HCT116 (cell line): Measurements from ENCODE around the gene NT5C3A. TPM values are rescaled to one million over a fixed set of nuclear protein-coding genes. Genes with fewer than 3 reads are reported as not detected.

Experiments used
- ATAC-seq: fragments of 200-7000 bp; cut with Tn5 transposase; 2 replicates; pipeline ENCODE4 v1.9.1; 2020; ENCODE audit warnings: mild to moderate bottlenecking, moderate library complexity
- BruUV-seq: library from RNA; stranded (reverse); fragments of 400-500 nt; replicated peaks from 2 replicates; lab custom pipeline; 2021; lab: Mats Ljungman, UMichigan
- CTCF ChIA-PET: fragments of 300-600 bp; sonication (Branson Sonifier 250); formaldehyde crosslinking; loops from one replicate; lab custom pipeline; 2021; ENCODE audit warnings: antibody characterized with exemption; lab: Charles Lee
- POLR2A ChIA-PET: fragments of 300-600, 350-600 bp; sonication (Branson Sonifier 250); formaldehyde crosslinking; loops from one replicate; lab custom pipeline; 2021; ENCODE audit warnings: antibody characterized with exemption; lab: Charles Lee
- RAD21 ChIA-PET, 2 experiments: fragments of 300-600 bp; sonication (Branson Sonifier 250); formaldehyde crosslinking; loops; one replicate each; lab custom pipeline; 2023; ENCODE audit warnings: low total read pairs in 2 of 2; ENCODE audit not compliant: uncharacterized antibody in 2 of 2, unreplicated experiment in 2 of 2, low non-redundant PET in 1 of 2; lab: Charles Lee
- DNase-seq: peaks from one replicate; pipeline ENCODE4 v3.0.0-alpha.2; 2010; ENCODE audit warnings: low read depth, low spot score
- H2AFZ ChIP-seq: fragments of 200-600 bp; shearing (Covaris generic), sonication (generic); 2 replicates; pipeline ENCODE4 v1.6.1; 2017; ENCODE audit warnings: low read depth, mixed run types, mixed read lengths, antibody characterized with exemption, low read length; ENCODE audit not compliant: poor library complexity, severe bottlenecking
- H3K27ac ChIP-seq: 2 replicates; pipeline ENCODE4 v1.5.1; 2012; ENCODE audit warnings: low read depth, low read length
- H3K27me3 ChIP-seq: fragments of 200-600 bp; sonication (generic); 2 replicates; pipeline ENCODE4 v1.6.1; 2016; ENCODE audit warnings: mixed run types, low read length, mixed read lengths; ENCODE audit not compliant: insufficient read depth
- H3K36me3 ChIP-seq, 2 experiments: fragments of 200-500 bp in 1 of 2; fragments of 200-600 bp in 1 of 2; sonication (Bioruptor generic) in 1 of 2; sonication (generic) in 1 of 2; 2 replicates each; pipeline versions ENCODE4 v1.5.1 to v1.6.1; 2014 to 2016; ENCODE audit warnings: low read length in 2 of 2, inconsistent platforms in 1 of 2, mixed read lengths in 1 of 2, mixed run types in 1 of 2; ENCODE audit not compliant: insufficient read depth in 2 of 2, control insufficient read depth in 1 of 2
- H3K4me1 ChIP-seq, 2 experiments: fragments of 200-600 bp in 1 of 2; sonication (generic) in 1 of 2; 2 replicates each; pipeline versions ENCODE4 v1.5.1 to v1.6.1; 2012 to 2017; ENCODE audit warnings: low read length in 2 of 2, inconsistent platforms in 1 of 2, mild to moderate bottlenecking in 1 of 2, mixed read lengths in 1 of 2, mixed run types in 1 of 2, moderate library complexity in 1 of 2; ENCODE audit not compliant: insufficient read depth in 2 of 2, control insufficient read depth in 1 of 2
- H3K4me2 ChIP-seq: fragments of 200-600 bp; sonication (generic); 2 replicates; pipeline ENCODE4 v1.6.1; 2017; ENCODE audit warnings: mixed run types, low read length, mixed read lengths
- H3K4me3 ChIP-seq, 2 experiments: fragments of 200-600 bp in 1 of 2; sonication (generic) in 1 of 2; replicated peaks in 1 of 2; 2 replicates each; pipeline ENCODE4 v1.5.1; 2011 to 2016; ENCODE audit warnings: low read length in 2 of 2, control low read depth in 1 of 2, low read depth in 1 of 2, mild to moderate bottlenecking in 1 of 2, mixed read lengths in 1 of 2, mixed run types in 1 of 2
- H3K79me2 ChIP-seq: fragments of 200-600 bp; sonication (generic); 2 replicates; pipeline ENCODE4 v1.6.1; 2017; ENCODE audit warnings: mild to moderate bottlenecking, mixed run types, low read length, moderate library complexity, mixed read lengths; ENCODE audit not compliant: insufficient read depth
- H3K9ac ChIP-seq: fragments of 200-600 bp; sonication (generic); 2 replicates; pipeline ENCODE4 v1.6.1; 2016; ENCODE audit warnings: low read length, mixed read lengths
- H3K9me2 ChIP-seq: fragments of 200-600 bp; sonication (generic), shearing (Covaris generic); 2 replicates; pipeline ENCODE4 v1.6.1; 2017; ENCODE audit warnings: mixed run types, mild to moderate bottlenecking, moderate library complexity; ENCODE audit not compliant: insufficient read depth
- H3K9me3 ChIP-seq, 2 experiments: fragments of 200-500 bp in 1 of 2; fragments of 200-600 bp in 1 of 2; sonication (Bioruptor generic) in 1 of 2; sonication (generic) in 1 of 2; 2 replicates each; pipeline ENCODE4 v1.6.1; 2014 to 2017; ENCODE audit warnings: low read length in 2 of 2, mixed read lengths in 2 of 2, inconsistent platforms in 1 of 2, low read depth in 1 of 2, mild to moderate bottlenecking in 1 of 2, mixed run types in 1 of 2, moderate library complexity in 1 of 2; ENCODE audit not compliant: control insufficient read depth in 1 of 2, insufficient read depth in 1 of 2
- H4K20me1 ChIP-seq: fragments of 200-600 bp; sonication (generic), shearing (Covaris generic); 2 replicates; pipeline ENCODE4 v1.6.1; 2017; ENCODE audit warnings: mixed run types, mild to moderate bottlenecking, moderate library complexity; ENCODE audit not compliant: insufficient read depth
- ATF3 ChIP-seq: IDR thresholded peaks from 2 replicates; pipeline ENCODE4 v1.6.1; 2012
- CBX3 ChIP-seq: IDR thresholded peaks from 2 replicates; pipeline ENCODE4 v1.6.1; 2012; ENCODE audit warnings: low read depth
- CEBPB ChIP-seq: IDR thresholded peaks from 2 replicates; pipeline ENCODE4 v1.6.1; 2012; ENCODE audit warnings: low read depth
- CTCF ChIP-seq, 3 experiments: fragments of 200-600 bp in 1 of 3; sonication (generic) in 1 of 3; IDR thresholded peaks in 2 of 3; conservative IDR thresholded peaks in 1 of 3; 2 replicates each; pipeline ENCODE4 v1.5.1; 2012 to 2017; ENCODE audit warnings: low read depth in 2 of 3, low read length in 2 of 3, antibody characterized with exemption in 1 of 3, borderline replicate concordance in 1 of 3, control low read depth in 1 of 3, mild to moderate bottlenecking in 1 of 3, mixed read lengths in 1 of 3, mixed run types in 1 of 3, moderate library complexity in 1 of 3; ENCODE audit not compliant: insufficient read depth in 1 of 3
- EGR1 ChIP-seq: IDR thresholded peaks from 2 replicates; pipeline ENCODE4 v1.6.1; 2012; ENCODE audit warnings: low read depth
- ELF1 ChIP-seq: IDR thresholded peaks from 2 replicates; pipeline ENCODE4 v1.6.1; 2012; ENCODE audit warnings: low read depth, borderline replicate concordance
- EZH2 ChIP-seq: fragments of 200-600 bp; sonication (generic); IDR thresholded peaks from 2 replicates; pipeline ENCODE4 v1.6.1; 2017; ENCODE audit warnings: antibody characterized with exemption, mixed run types
- EZH2phosphoT487 ChIP-seq: fragments of 200-600 bp; IDR thresholded peaks from 2 replicates; pipeline ENCODE4 v1.6.1; 2018; ENCODE audit warnings: antibody characterized with exemption, borderline replicate concordance
- FOSL1 ChIP-seq: IDR thresholded peaks from 2 replicates; pipeline ENCODE4 v1.6.1; 2012; ENCODE audit warnings: low read depth
- MAX ChIP-seq: IDR thresholded peaks from 2 replicates; pipeline ENCODE4 v1.6.1; 2012
- POLR2A ChIP-seq: IDR thresholded peaks from 2 replicates; pipeline ENCODE4 v1.7.0; 2011; ENCODE audit warnings: borderline replicate concordance; ENCODE audit not compliant: insufficient read depth, insufficient read length; ENCODE audit errors: extremely low read depth
- REST ChIP-seq: IDR thresholded peaks from 2 replicates; pipeline ENCODE4 v1.6.1; 2012; ENCODE audit warnings: low read depth
- SIN3A ChIP-seq: IDR thresholded peaks from 2 replicates; pipeline ENCODE4 v1.6.1; 2012; ENCODE audit warnings: low read depth
- SP1 ChIP-seq: IDR thresholded peaks from 2 replicates; pipeline ENCODE4 v1.6.1; 2012; ENCODE audit warnings: low read depth
- SRF ChIP-seq: IDR thresholded peaks from 2 replicates; pipeline ENCODE4 v1.6.1; 2012; ENCODE audit warnings: low read depth
- TCF7L2 ChIP-seq: IDR thresholded peaks from 2 replicates; pipeline ENCODE4 v1.7.0; 2011; ENCODE audit warnings: borderline replicate concordance, inconsistent platforms; ENCODE audit not compliant: insufficient read depth, insufficient read length; ENCODE audit errors: extremely low read depth
- ZBTB33 ChIP-seq: IDR thresholded peaks from 2 replicates; pipeline ENCODE4 v1.6.1; 2011; ENCODE audit warnings: mild to moderate bottlenecking, low read length, moderate library complexity; ENCODE audit not compliant: insufficient replicate concordance; ENCODE audit errors: extremely low read depth
- ZFX ChIP-seq: fragments of 450-650 bp; IDR thresholded peaks from 2 replicates; pipeline ENCODE4 v1.6.1; 2017
- intact Hi-C: fragments of 100-400 bp; cut with micrococcal nuclease; formaldehyde crosslinking; loops from 2 replicates; pipeline ENCODE4 v1.10.0; 2022
- total RNA-seq: library from RNA; stranded (reverse); gene quantifications from one replicate; pipeline ENCODE4 v1.2.1, GENCODE V29; 2021; ENCODE audit not compliant: unreplicated experiment

The NT5C3A gene
- total RNA-seq, 1 experiment from 2014 or later: 32.5 TPM

- intact Hi-C loops: no loop called here
- no TSS peak for BruUV-seq
- H3K27me3 ChIP-seq: no peaks in the 10 kb centered on the region
- no peak overlapping the region for H3K27ac ChIP-seq
- no peak overlapping the region for H3K4me2 ChIP-seq
- no peak for DNase-seq
- peaks cover 12 to 14% of the 10 kb centered on the region in 2 experiments; a peak in 2 of 4 replicates for H3K9me3 ChIP-seq
- no peak for ATAC-seq
- H3K4me1 ChIP-seq: peaks cover 0 to 9% of the 10 kb centered on the region in 2 experiments; a peak in 3 of 4 replicates
- H3K9me2 ChIP-seq: no peaks in the 10 kb centered on the region
- ChIA-PET RAD21 (no interaction called here), POLR2A (no interaction called here), CTCF (interaction anchor here (1.4 kb wide), 1 partner anchor 43 kb away, joined by 3 read pairs; the partner anchor contains the start of gene RP9)
- TF ChIP-seq EZH2phosphoT487 (no peak), ZBTB33 (no peak), SIN3A (no peak), ELF1 (no peak), CBX3 (no peak), ZFX (no peak), REST (no peak), TCF7L2 (no peak), SP1 (no peak), EGR1 (no peak), EZH2 (no peak), CTCF (IDR thresholded peaks at IDR 0.05 in 2 of 3, conservative IDR thresholded peaks at IDR 0.05 in 1 of 3; ENCODE audit: borderline replicate concordance in 1 of 3, insufficient read depth in 1 of 3, low read depth in 2 of 3, low read length in 2 of 3) (no peak), FOSL1 (no peak), POLR2A (no peak), ATF3 (no peak), MAX (no peak), SRF (no peak), CEBPB (no peak)
- no peak overlapping the region for H3K9ac ChIP-seq
- no peak overlapping the region for H2AFZ ChIP-seq
- H3K36me3 ChIP-seq: no peaks in the 10 kb centered on the region
- peaks cover 7% of the 10 kb centered on the region for H3K79me2 ChIP-seq
- no peak overlapping the region for H3K4me3 ChIP-seq
- no peaks in the 10 kb centered on the region for H4K20me1 ChIP-seq
Observed at GRCh38 chr7:33066771-33067170, 4.2 kb upstream of the NT5C3A start.
